H54 (cell line): Measurements from ENCODE around the gene ARPC2.

Source experiments
- DNase-seq: peaks from one replicate; pipeline ENCODE4 v3.0.0; 2011; ENCODE audit warnings: low spot score, mixed read lengths; ENCODE audit not compliant: insufficient read length
- FAIRE-seq: peaks from 3 replicates; lab custom pipeline; 2011; peaks lifted over from hg19 to GRCh38; lab: Jason Lieb, UNC
- POLR2A ChIP-seq: IDR thresholded peaks from 2 replicates; pipeline ENCODE4 v1.6.1; 2011; ENCODE audit warnings: low read depth, mild to moderate bottlenecking, low read length

ARPC2 gene

GRCh38 chr2:218253232-218253625 lies 36.2 kb downstream of the ARPC2 start:
- no peak for DNase-seq
- no peak for FAIRE-seq
- no peak for TF ChIP-seq POLR2A

- DNase-seq (no peak), FAIRE-seq (no peak)
- no peak for TF ChIP-seq POLR2A
These were observed 38.5 kb downstream of the ARPC2 start for GRCh38 chr2:218255446-218255845.

- TF ChIP-seq POLR2A = no peak
- no peak for DNase-seq
- no peak for FAIRE-seq
These were observed 39.8 kb downstream of the ARPC2 start for GRCh38 chr2:218256612-218257350.

GRCh38 chr2:218257390-218257981 lies 40.5 kb downstream of the ARPC2 start:
- DNase-seq (no peak), FAIRE-seq (no peak)
- no peak for TF ChIP-seq POLR2A

GRCh38 chr2:218259099-218259961 lies 42.3 kb downstream of the ARPC2 start:
- DNase-seq (peak; percentile 44), FAIRE-seq (no peak)
- no peak for TF ChIP-seq POLR2A

- FAIRE-seq = no peak
- TF ChIP-seq POLR2A = no peak
- DNase-seq = no peak
These were observed 43.2 kb downstream of the ARPC2 start for GRCh38 chr2:218260166-218260565.

- TF ChIP-seq POLR2A = no peak
- FAIRE-seq = no peak
These were observed 43.9 kb downstream of the ARPC2 start, which contains the start of gene GPBAR1 for GRCh38 chr2:218260742-218261422. GPBAR1 (plus strand) TSS chr2:218261015; CDS start chr2:218262725, 1,710 bp downstream.

GRCh38 chr2:218261423-218262236 lies 44.6 kb downstream of the ARPC2 start:
- FAIRE-seq = no peak
- TF ChIP-seq POLR2A = no peak
- DNase-seq = no peak

More at GRCh38 chr2:218260742-218261422, 43.9 kb downstream of the ARPC2 start, which contains the start of gene GPBAR1:
- no peak for DNase-seq

GRCh38 chr2:218262237-218262600 lies 45.2 kb downstream of the ARPC2 start:
- no peak for DNase-seq
- no peak for FAIRE-seq
- TF ChIP-seq POLR2A = no peak

- no peak for DNase-seq
- FAIRE-seq = no peak
- TF ChIP-seq POLR2A = no peak
These were observed 45.9 kb downstream of the ARPC2 start for GRCh38 chr2:218262631-218263586.

GRCh38 chr2:218263817-218264641 lies 47.0 kb downstream of the ARPC2 start:
- no peak for DNase-seq
- TF ChIP-seq POLR2A = no peak
- no peak for FAIRE-seq
